PC-3 (cell line): ENCODE measurements around the gene RBM25. TPM values are rescaled to one million over a fixed set of nuclear protein-coding genes. Genes with fewer than 3 reads are reported as not detected.

ENCODE experiments used
- ATAC-seq: fragments of 200-7000 bp; cut with Tn5 transposase; 2 replicates; pipeline ENCODE4 v1.9.1; 2020; ENCODE audit warnings: mild to moderate bottlenecking, moderate library complexity
- BruUV-seq: library from RNA; stranded (reverse); fragments of 400-500 nt; replicated peaks from 2 replicates; lab custom pipeline; 2021; lab: Mats Ljungman, UMichigan
- CTCF ChIA-PET: fragments of 300-600 bp; sonication (Branson Sonifier 250); formaldehyde crosslinking; loops from one replicate; lab custom pipeline; 2022; ENCODE audit warnings: antibody characterized with exemption; lab: Charles Lee
- POLR2A ChIA-PET: fragments of 300-600 bp; sonication (Branson Sonifier 250); formaldehyde crosslinking; loops from one replicate; lab custom pipeline; 2022; ENCODE audit warnings: antibody characterized with exemption; ENCODE audit not compliant: unreplicated experiment; lab: Charles Lee
- DNase-seq: peaks from one replicate; pipeline ENCODE4 v3.0.0-alpha.2; 2015
- H2AFZ ChIP-seq: fragments of 300-600 bp; sonication (generic); 2 replicates; pipeline ENCODE4 v1.6.0; 2016; ENCODE audit warnings: antibody characterized with exemption, low read length
- H3F3A ChIP-seq: fragments of 300-600 bp; sonication (generic); one replicate; pipeline ENCODE4 v1.6.0; 2017; ENCODE audit warnings: antibody characterized with exemption, low read length, control low read depth, mild to moderate bottlenecking; ENCODE audit not compliant: unreplicated experiment
- H3K27ac ChIP-seq: fragments of 300-600 bp; sonication (generic); 2 replicates; pipeline ENCODE4 v1.5.1; 2016; ENCODE audit warnings: mild to moderate bottlenecking, low read length
- H3K27me3 ChIP-seq: fragments of 300-600 bp; sonication (generic); 2 replicates; pipeline ENCODE4 v1.6.1; 2016; ENCODE audit warnings: low read length, mixed read lengths
- H3K36me3 ChIP-seq: fragments of 300-600 bp; sonication (generic); 2 replicates; pipeline ENCODE4 v1.6.1; 2016; ENCODE audit warnings: low read depth, mixed run types, low read length, mixed read lengths
- H3K4me1 ChIP-seq: fragments of 300-600 bp; sonication (generic); 2 replicates; pipeline ENCODE4 v1.5.1; 2016; ENCODE audit warnings: low read length; ENCODE audit not compliant: insufficient read depth
- H3K4me2 ChIP-seq: fragments of 300-600 bp; sonication (generic); 2 replicates; pipeline ENCODE4 v1.6.0; 2016; ENCODE audit warnings: low read length
- H3K4me3 ChIP-seq: fragments of 300-600 bp; sonication (generic); 2 replicates; pipeline ENCODE4 v1.5.1; 2016; ENCODE audit warnings: mild to moderate bottlenecking, low read length, mixed read lengths
- H3K79me2 ChIP-seq: fragments of 300-600 bp; sonication (generic); 2 replicates; pipeline ENCODE4 v1.6.1; 2017; ENCODE audit warnings: low read length, mixed read lengths
- H3K9ac ChIP-seq: fragments of 300-600 bp; sonication (generic); 2 replicates; pipeline ENCODE4 v1.6.0; 2016; ENCODE audit warnings: mild to moderate bottlenecking, low read length
- H3K9me2 ChIP-seq: fragments of 300-600 bp; sonication (generic); replicated peaks from 2 replicates; pipeline ENCODE4 v1.6.1; 2016; ENCODE audit warnings: mixed run types, low read length, mixed read lengths
- H3K9me3 ChIP-seq: fragments of 300-600 bp; sonication (generic); 2 replicates; pipeline ENCODE4 v1.6.1; 2016; ENCODE audit warnings: low read length, mixed read lengths
- H4K20me1 ChIP-seq: fragments of 300-600 bp; sonication (generic); 2 replicates; pipeline ENCODE4 v1.6.1; 2016; ENCODE audit warnings: low read length, mixed read lengths
- CTCF ChIP-seq: fragments of 300-600 bp; sonication (generic); conservative IDR thresholded peaks from 2 replicates; pipeline ENCODE4 v1.5.1; 2017; ENCODE audit warnings: antibody characterized with exemption, low read depth, mild to moderate bottlenecking, low read length
- EZH2 ChIP-seq: fragments of 300-600 bp; sonication (generic); IDR thresholded peaks from one replicate; pipeline ENCODE4 v1.6.1; 2017; ENCODE audit warnings: antibody characterized with exemption, mild to moderate bottlenecking, low read length; ENCODE audit not compliant: unreplicated experiment
- EZH2phosphoT487 ChIP-seq: fragments of 300-600 bp; sonication (generic); IDR thresholded peaks from 2 replicates; pipeline ENCODE4 v1.6.1; 2018; ENCODE audit warnings: mild to moderate bottlenecking, antibody characterized with exemption, low read length, borderline replicate concordance
- intact Hi-C: fragments of 100-400 bp; cut with micrococcal nuclease; formaldehyde crosslinking; loops from 2 replicates; pipeline ENCODE4 v1.9.0; 2023
- total RNA-seq: library from RNA; depleted of rRNA; stranded (reverse); fragments of >200 nt; gene quantifications from 2 replicates; pipeline ENCODE4 v1.2.3, GENCODE V29; 2014

Gene RBM25
- total RNA-seq, 1 experiment from 2014 or later, result 53.2 TPM

GRCh38 chr14:73143617-73144016 is 85.3 kb downstream of the RBM25 start:
- peaks cover 10% of the 10 kb centered on the region; the same call in 1 of the 2 replicates for H3K36me3 ChIP-seq
- ATAC-seq, result no peak; the same call in 1 of the 2 replicates
- no TSS peak for BruUV-seq

GRCh38 chr14:73145371-73145770 is 87.0 kb downstream of the RBM25 start:
- Histone ChIP-seq H3K4me1 (0 out of 2 replicates have a peak, but pooled peaks cover 9% of the 10 kb centered on the region), H3K27me3 (no peaks in the 10 kb centered on the region), H3K9me3 (no peaks in the 10 kb centered on the region), H3K9me2 (no peaks in the 10 kb centered on the region), H3K27ac (no peak overlapping the region), H3K4me3 (no peak overlapping the region), H3K9ac (no peak overlapping the region), H3K36me3 (peaks cover 20% of the 10 kb centered on the region; the same call in 1 of the 2 replicates), H3K4me2 (no peak overlapping the region), H3F3A (no peaks in the 10 kb centered on the region), H3K79me2 (peaks cover 54% of the 10 kb centered on the region), H2AFZ (no peak overlapping the region), H4K20me1 (peaks cover 45% of the 10 kb centered on the region)
- ATAC-seq (no peak), DNase-seq (no peak)
- TF ChIP-seq CTCF, result no peak
- no peak for TF ChIP-seq EZH2phosphoT487
- TF ChIP-seq EZH2, result no peak
- ChIA-PET POLR2A (interaction anchor here (0.6 kb wide), 1 partner anchor 18 kb away, joined by 4 read pairs; no protein-coding TSS in a partner anchor), CTCF (no interaction called here)
- intact Hi-C loops, result no loop called here
- BruUV-seq, result no TSS peak

More at GRCh38 chr14:73143617-73144016, 85.3 kb downstream of the RBM25 start:
- no peaks in the 10 kb centered on the region for H3K9me3 ChIP-seq
- no peak overlapping the region for H3K4me3 ChIP-seq
- H3K79me2 ChIP-seq, result peaks cover 72% of the 10 kb centered on the region
- no peaks in the 10 kb centered on the region for H3K27me3 ChIP-seq
- no peak for DNase-seq
- no peaks in the 10 kb centered on the region for H3K9me2 ChIP-seq
- intact Hi-C loops, result no loop called here
- peaks cover 46% of the 10 kb centered on the region for H4K20me1 ChIP-seq
- no peak overlapping the region for H2AFZ ChIP-seq
- no peak overlapping the region for H3K27ac ChIP-seq
- H3K4me1 ChIP-seq, result 0 out of 2 replicates have a peak, but pooled peaks cover 9% of the 10 kb centered on the region
- no peak overlapping the region for H3K9ac ChIP-seq
- POLR2A ChIA-PET, result no interaction called here
- CTCF ChIA-PET, result no interaction called here
- TF ChIP-seq EZH2, result no peak
- TF ChIP-seq CTCF, result no peak
- no peak for TF ChIP-seq EZH2phosphoT487
- H3K4me2 ChIP-seq, result no peak overlapping the region
- no peaks in the 10 kb centered on the region for H3F3A ChIP-seq

- no peaks in the 10 kb centered on the region for H3F3A ChIP-seq
- CTCF ChIA-PET, result no interaction called here
- H3K4me3 ChIP-seq, result no peak overlapping the region
- H2AFZ ChIP-seq, result no peak overlapping the region
- intact Hi-C loops, result no loop called here
- 0 out of 2 replicates have a peak, but pooled peaks cover 9% of the 10 kb centered on the region for H3K4me1 ChIP-seq
- H3K27ac ChIP-seq, result no peak overlapping the region
- TF ChIP-seq EZH2, result no peak
- H3K9me3 ChIP-seq, result no peaks in the 10 kb centered on the region
- H4K20me1 ChIP-seq, result peaks cover 38% of the 10 kb centered on the region; the same call in 1 of the 2 replicates
- POLR2A ChIA-PET, result no interaction called here
- peaks cover 47% of the 10 kb centered on the region for H3K79me2 ChIP-seq
- no TSS peak for BruUV-seq
- DNase-seq (no peak), ATAC-seq (no peak)
- no peak overlapping the region for H3K9ac ChIP-seq
- H3K27me3 ChIP-seq, result no peaks in the 10 kb centered on the region
- peaks cover 20% of the 10 kb centered on the region; the same call in 1 of the 2 replicates for H3K36me3 ChIP-seq
- H3K4me2 ChIP-seq, result no peak overlapping the region
- H3K9me2 ChIP-seq, result no peaks in the 10 kb centered on the region
Measured at GRCh38 chr14:73146111-73146510, 87.8 kb downstream of the RBM25 start.
